OCI-LY1 (cell line): Measurements from ENCODE around the gene MCHR1.

ENCODE experiments used
- EZH2 ChIP-seq: fragments of 200-600 bp; sonication (generic), shearing (Covaris generic); IDR thresholded peaks from 2 replicates; pipeline ENCODE4 v1.8.0; 2017; ENCODE audit warnings: borderline replicate concordance, mixed run types, mild to moderate bottlenecking, antibody characterized with exemption, low read length, moderate library complexity, mixed read lengths
- TF ChIP-seq, protein P1 (sequence below): fragments of 200-600 bp; sonication (generic), shearing (Covaris generic); IDR thresholded peaks from 2 replicates; pipeline ENCODE4 v1.5.1; 2017; ENCODE audit warnings: mild to moderate bottlenecking, antibody characterized with exemption, low read length, moderate library complexity, mixed read lengths

DNA sequence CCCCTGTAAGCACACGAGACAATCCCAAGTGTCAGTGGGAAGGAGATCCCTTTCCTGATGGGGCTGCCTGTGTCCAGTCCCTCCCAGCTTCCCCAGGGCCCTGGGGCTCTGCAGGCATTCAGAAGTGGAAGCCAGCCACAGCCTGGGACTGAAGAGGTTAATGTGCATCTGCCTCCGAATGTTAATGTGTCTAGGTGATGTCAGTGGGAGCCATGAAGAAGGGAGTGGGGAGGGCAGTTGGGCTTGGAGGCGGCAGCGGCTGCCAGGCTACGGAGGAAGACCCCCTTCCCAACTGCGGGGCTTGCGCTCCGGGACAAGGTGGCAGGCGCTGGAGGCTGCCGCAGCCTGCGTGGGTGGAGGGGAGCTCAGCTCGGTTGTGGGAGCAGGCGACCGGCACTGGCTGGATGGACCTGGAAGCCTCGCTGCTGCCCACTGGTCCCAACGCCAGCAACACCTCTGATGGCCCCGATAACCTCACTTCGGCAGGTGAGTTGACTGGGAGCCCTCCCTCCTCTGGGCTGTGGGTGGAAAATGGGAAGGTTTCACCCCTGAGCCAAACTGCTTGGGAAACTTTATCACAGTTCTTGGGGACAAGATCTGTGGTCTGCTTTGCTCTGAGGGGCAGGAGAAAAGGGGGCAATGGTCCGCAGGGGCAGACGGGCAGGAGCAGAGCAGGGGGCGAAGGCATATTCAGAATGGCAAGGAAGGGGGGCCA is at the start of gene MCHR1:
- TF ChIP-seq, protein P1, sequence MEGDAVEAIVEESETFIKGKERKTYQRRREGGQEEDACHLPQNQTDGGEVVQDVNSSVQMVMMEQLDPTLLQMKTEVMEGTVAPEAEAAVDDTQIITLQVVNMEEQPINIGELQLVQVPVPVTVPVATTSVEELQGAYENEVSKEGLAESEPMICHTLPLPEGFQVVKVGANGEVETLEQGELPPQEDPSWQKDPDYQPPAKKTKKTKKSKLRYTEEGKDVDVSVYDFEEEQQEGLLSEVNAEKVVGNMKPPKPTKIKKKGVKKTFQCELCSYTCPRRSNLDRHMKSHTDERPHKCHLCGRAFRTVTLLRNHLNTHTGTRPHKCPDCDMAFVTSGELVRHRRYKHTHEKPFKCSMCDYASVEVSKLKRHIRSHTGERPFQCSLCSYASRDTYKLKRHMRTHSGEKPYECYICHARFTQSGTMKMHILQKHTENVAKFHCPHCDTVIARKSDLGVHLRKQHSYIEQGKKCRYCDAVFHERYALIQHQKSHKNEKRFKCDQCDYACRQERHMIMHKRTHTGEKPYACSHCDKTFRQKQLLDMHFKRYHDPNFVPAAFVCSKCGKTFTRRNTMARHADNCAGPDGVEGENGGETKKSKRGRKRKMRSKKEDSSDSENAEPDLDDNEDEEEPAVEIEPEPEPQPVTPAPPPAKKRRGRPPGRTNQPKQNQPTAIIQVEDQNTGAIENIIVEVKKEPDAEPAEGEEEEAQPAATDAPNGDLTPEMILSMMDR, result no peak
- TF ChIP-seq EZH2, result no peak
